B cell (primary cell): Measurements from ENCODE around the gene MYOD1. TPM values are rescaled to one million over a fixed set of nuclear protein-coding genes. Genes with fewer than 3 reads are reported as not detected.

ENCODE experiments used
- ATAC-seq: fragments of 200-7000 bp; cut with Tn5 transposase; one replicate; pipeline ENCODE4 v1.10.0; 2021; ENCODE audit warnings: low read depth, mild to moderate bottlenecking, moderate number of reproducible peaks, moderate library complexity
- CTCF ChIA-PET: fragments of 350-600 bp; sonication (Branson Sonifier 250); formaldehyde crosslinking; loops from one replicate; lab custom pipeline; 2021; ENCODE audit warnings: antibody characterized with exemption, inconsistent platforms; lab: Charles Lee
- POLR2A ChIA-PET: fragments of 350-600 bp; sonication (Branson Sonifier 250); formaldehyde crosslinking; loops from one replicate; lab custom pipeline; 2021; ENCODE audit warnings: antibody characterized with exemption; lab: Charles Lee
- DNase-seq: peaks from one replicate; pipeline ENCODE4 v3.0.0; 2013
- H2AFZ ChIP-seq: 2 replicates; pipeline ENCODE4 v1.6.1; 2012; ENCODE audit warnings: mild to moderate bottlenecking, low read depth, low read length; ENCODE audit not compliant: insufficient read depth, poor library complexity, severe bottlenecking
- H3K27ac ChIP-seq, 2 donors: 1 replicate in 1 of 2; 2 replicates in 1 of 2; pipeline ENCODE4 v1.5.1; 2012 to 2013; ENCODE audit warnings: low read length in 2 of 2, mild to moderate bottlenecking in 2 of 2, moderate library complexity in 1 of 2
- H3K27me3 ChIP-seq, 4 experiments: fragments of 200-600 bp in 1 of 4; sonication (generic) in 1 of 4; replicated peaks in 1 of 4; 1 replicate in 2 of 4; 2 replicates in 2 of 4; pipeline versions ENCODE4 v1.6.1 to v1.7.0; 2013 to 2016; ENCODE audit warnings: low read length in 3 of 4, mild to moderate bottlenecking in 2 of 4, mixed read lengths in 1 of 4, moderate library complexity in 1 of 4; ENCODE audit not compliant: insufficient read depth in 4 of 4, control insufficient read depth in 3 of 4; ENCODE audit errors: control extremely low read depth in 1 of 4
- H3K36me3 ChIP-seq, 2 experiments: replicated peaks in 1 of 2; 1 replicate in 1 of 2; 2 replicates in 1 of 2; pipeline versions ENCODE4 v1.6.1 to v1.7.1; 2013; ENCODE audit warnings: low read length in 1 of 2; ENCODE audit not compliant: insufficient read depth in 2 of 2, control insufficient read depth in 1 of 2; ENCODE audit errors: control extremely low read depth in 1 of 2, extremely low read depth in 1 of 2
- H3K4me1 ChIP-seq, 2 donors: fragments of 200-600 bp in 1 of 2; sonication (generic) in 1 of 2; 1 replicate in 1 of 2; 2 replicates in 1 of 2; pipeline versions ENCODE4 v1.5.1 to v1.6.1; 2013 to 2017; ENCODE audit warnings: low read length in 2 of 2; ENCODE audit not compliant: control insufficient read depth in 2 of 2, insufficient read depth in 2 of 2
- H3K4me2 ChIP-seq: replicated peaks from 2 replicates; pipeline ENCODE3; 2012; ENCODE audit warnings: mild to moderate bottlenecking, low read depth, low read length; ENCODE audit not compliant: poor library complexity, severe bottlenecking
- H3K4me3 ChIP-seq, 5 experiments: fragments of 200-600 bp in 1 of 5; sonication (generic) in 1 of 5; 1 replicate in 3 of 5; 2 replicates in 2 of 5; pipeline versions ENCODE4 v1.5.1 to v1.7.0; 2011 to 2016; ENCODE audit warnings: low read length in 4 of 5, mild to moderate bottlenecking in 4 of 5, low read depth in 2 of 5, control low read depth in 1 of 5, moderate library complexity in 1 of 5; ENCODE audit not compliant: insufficient read depth in 1 of 5; ENCODE audit errors: control extremely low read depth in 1 of 5, extremely low read depth in 1 of 5
- H3K79me2 ChIP-seq: fragments of 200-600 bp; sonication (generic); one replicate; pipeline ENCODE4 v1.6.0; 2016; ENCODE audit warnings: low read length; ENCODE audit not compliant: control insufficient read depth, insufficient read depth
- H3K9ac ChIP-seq: fragments of 200-600 bp; sonication (generic); 2 replicates; pipeline ENCODE4 v1.6.1; 2017; ENCODE audit warnings: mild to moderate bottlenecking, low read length, moderate library complexity
- H3K9me3 ChIP-seq, 3 donors: one replicate each; pipeline versions ENCODE4 v1.6.1 to v1.7.1; 2013; ENCODE audit warnings: low read length in 2 of 3; ENCODE audit not compliant: control insufficient read depth in 2 of 3, insufficient read depth in 1 of 3; ENCODE audit errors: control extremely low read depth in 1 of 3
- H4K20me1 ChIP-seq: 2 replicates; pipeline ENCODE4 v1.6.0; 2012; ENCODE audit warnings: mild to moderate bottlenecking, low read length; ENCODE audit not compliant: insufficient read depth, control insufficient read depth, poor library complexity, severe bottlenecking
- H3K27ac Mint-ChIP-seq: one replicate; pipeline ENCODE4 v1.8.0; 2021; ENCODE audit warnings: mixed read lengths
- H3K27me3 Mint-ChIP-seq: one replicate; pipeline ENCODE4 v1.8.0; 2021; ENCODE audit warnings: mixed read lengths
- H3K4me1 Mint-ChIP-seq: one replicate; pipeline ENCODE4 v1.8.0; 2021; ENCODE audit warnings: mixed read lengths
- H3K4me3 Mint-ChIP-seq: one replicate; pipeline ENCODE4 v1.8.0; 2021; ENCODE audit warnings: mixed read lengths
- H3K9me3 Mint-ChIP-seq: one replicate; pipeline ENCODE4 v1.8.0; 2022; ENCODE audit warnings: mixed read lengths; ENCODE audit not compliant: insufficient read depth
- CTCF ChIP-seq: fragments of 200-600 bp; IDR thresholded peaks from one replicate; pipeline ENCODE4 v1.8.0; 2022; ENCODE audit warnings: antibody characterized with exemption, mild to moderate bottlenecking
- EZH2 ChIP-seq: IDR thresholded peaks from 2 replicates; pipeline ENCODE4 v1.6.1; 2012; ENCODE audit warnings: borderline replicate concordance, low read depth, mild to moderate bottlenecking, moderate library complexity, low read length; ENCODE audit not compliant: insufficient read depth, poor library complexity, severe bottlenecking
- WGBS: methylation state at CpG from one replicate; pipeline ENCODE4 v1.1.5; 2013; ENCODE audit warnings: missing lambda C conversion rate; ENCODE audit not compliant: insufficient coverage; 5-methylcytosine and 5-hydroxymethylcytosine counted together
- intact Hi-C: fragments of 100-400 bp; cut with micrococcal nuclease; formaldehyde crosslinking; loops from one replicate; pipeline ENCODE4 v1.10.0; 2022
- polyA plus RNA-seq: library from polyadenylated mRNA; depleted of rRNA; stranded (reverse); fragments of >200 nt; gene quantifications from 2 replicates; pipeline ENCODE4 v1.2.3, GENCODE V29; 2012
- total RNA-seq, 2 donors: library from RNA; stranded (reverse); fragments of 120-200 nt in 1 of 2; gene quantifications; 1 replicate in 1 of 2; 2 replicates in 1 of 2; pipeline versions ENCODE4 v1.2.3 to v1.2.4, GENCODE V29; 2013 to 2022

Gene MYOD1
- total and polyA plus RNA-seq, 2 donors (not counting 1 experiment from before 2014, with no cell fraction given): not detected

DNA sequence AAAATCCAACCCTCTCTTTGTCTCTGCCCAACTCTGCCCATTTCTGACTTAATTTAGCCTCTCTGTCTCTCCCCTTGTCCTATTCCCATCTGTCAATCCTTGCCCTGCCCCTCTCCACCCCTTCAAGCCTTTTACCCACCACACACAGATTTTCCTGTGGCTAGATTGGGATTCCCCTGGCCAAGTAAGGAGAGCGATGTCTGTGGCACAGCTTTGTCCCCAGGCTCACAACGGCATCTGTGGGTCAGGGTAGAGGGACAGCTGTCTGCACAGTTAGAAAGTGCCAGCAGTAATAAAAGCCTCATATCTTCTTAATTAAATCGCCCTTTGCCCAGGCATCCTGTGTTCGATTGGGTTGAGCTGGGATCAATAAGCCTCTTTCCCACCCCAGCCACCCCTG, 13.9 kb downstream of the MYOD1 start:
- CTCF ChIA-PET: interaction anchor here (0.8 to 1.5 kb wide), 2 partner anchors 246 to 249 kb away, joined by 3 to 5 read pairs; no protein-coding TSS in a partner anchor
- no peaks in the 10 kb centered on the region for H3K9me3 Mint-ChIP-seq
- 81% methylated on average over 4 of the region's 4 CpGs for WGBS

More for the DNA sequence above, 13.9 kb downstream of the MYOD1 start:
- Histone ChIP-seq H3K79me2 (no peaks in the 10 kb centered on the region), H2AFZ (no peak overlapping the region), H3K4me1 (peaks cover 0 to 2% of the 10 kb centered on the region in 2 donors), H3K9ac (no peak overlapping the region), H3K36me3 (no peaks in the 10 kb centered on the region), H3K4me2 (no peak overlapping the region), H3K4me3 (no peak overlapping the region), H3K9me3 (peaks cover 0 to 14% (median 0%) of the 10 kb centered on the region in 3 donors), H3K27me3 (peaks cover 0 to 60% (median 15%) of the 10 kb centered on the region in 4 experiments), H4K20me1 (no peaks in the 10 kb centered on the region), H3K27ac (no peak overlapping the region)
- TF ChIP-seq EZH2: no peak
- no peak for TF ChIP-seq CTCF
- no peak for ATAC-seq
- Mint-ChIP-seq H3K27ac (no peak overlapping the region), H3K4me3 (peak overlapping the region; percentile 12), H3K4me1 (peaks cover 8% of the 10 kb centered on the region), H3K27me3 (peaks cover 58% of the 10 kb centered on the region)
- POLR2A ChIA-PET: interaction anchor here (0.7 kb wide), 1 partner anchor 11 kb away, joined by 3 read pairs; no protein-coding TSS in a partner anchor
- no peak for DNase-seq
- intact Hi-C loops: no loop called here
